GM13977 (cell line): ENCODE measurements around the gene NBR1.
"Not testable (repeated sequence)": the region's sequence is repeated elsewhere in the genome, so short reads cannot be mapped to it uniquely, and the experiment has no call there.

Experiments
- DNase-seq: peaks from one replicate; pipeline ENCODE4 v3.0.0; 2012; ENCODE audit warnings: low spot score
- in situ Hi-C: fragments of 300-500 bp; cut with MboI; formaldehyde crosslinking; loops from one replicate; pipeline ENCODE4 v1.12.0; 2022; ENCODE audit warnings: low sequenced_read_pairs, low pct_unique_long_range_greater_than_20kb, mixed read lengths, inconsistent platforms; ENCODE audit not compliant: unreplicated experiment
- TF ChIP-seq, protein P1 (sequence below): IDR thresholded peaks from 2 replicates; pipeline ENCODE4 v1.5.1; 2012; ENCODE audit warnings: mild to moderate bottlenecking, control low read depth; ENCODE audit not compliant: insufficient read depth; ENCODE audit errors: extremely low read depth, missing control alignments

The NBR1 gene

GRCh38 chr17:43143201-43143600, 27.8 kb upstream of the NBR1 start:
- TF ChIP-seq, protein P1, sequence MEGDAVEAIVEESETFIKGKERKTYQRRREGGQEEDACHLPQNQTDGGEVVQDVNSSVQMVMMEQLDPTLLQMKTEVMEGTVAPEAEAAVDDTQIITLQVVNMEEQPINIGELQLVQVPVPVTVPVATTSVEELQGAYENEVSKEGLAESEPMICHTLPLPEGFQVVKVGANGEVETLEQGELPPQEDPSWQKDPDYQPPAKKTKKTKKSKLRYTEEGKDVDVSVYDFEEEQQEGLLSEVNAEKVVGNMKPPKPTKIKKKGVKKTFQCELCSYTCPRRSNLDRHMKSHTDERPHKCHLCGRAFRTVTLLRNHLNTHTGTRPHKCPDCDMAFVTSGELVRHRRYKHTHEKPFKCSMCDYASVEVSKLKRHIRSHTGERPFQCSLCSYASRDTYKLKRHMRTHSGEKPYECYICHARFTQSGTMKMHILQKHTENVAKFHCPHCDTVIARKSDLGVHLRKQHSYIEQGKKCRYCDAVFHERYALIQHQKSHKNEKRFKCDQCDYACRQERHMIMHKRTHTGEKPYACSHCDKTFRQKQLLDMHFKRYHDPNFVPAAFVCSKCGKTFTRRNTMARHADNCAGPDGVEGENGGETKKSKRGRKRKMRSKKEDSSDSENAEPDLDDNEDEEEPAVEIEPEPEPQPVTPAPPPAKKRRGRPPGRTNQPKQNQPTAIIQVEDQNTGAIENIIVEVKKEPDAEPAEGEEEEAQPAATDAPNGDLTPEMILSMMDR = no peak
- in situ Hi-C loops = no loop called here
- no peak for DNase-seq

- in situ Hi-C loops = no loop called here
- TF ChIP-seq, protein P1 = no peak
- DNase-seq = no peak
Measured at GRCh38 chr17:43146649-43147048, 24.4 kb upstream of the NBR1 start.

DNA sequence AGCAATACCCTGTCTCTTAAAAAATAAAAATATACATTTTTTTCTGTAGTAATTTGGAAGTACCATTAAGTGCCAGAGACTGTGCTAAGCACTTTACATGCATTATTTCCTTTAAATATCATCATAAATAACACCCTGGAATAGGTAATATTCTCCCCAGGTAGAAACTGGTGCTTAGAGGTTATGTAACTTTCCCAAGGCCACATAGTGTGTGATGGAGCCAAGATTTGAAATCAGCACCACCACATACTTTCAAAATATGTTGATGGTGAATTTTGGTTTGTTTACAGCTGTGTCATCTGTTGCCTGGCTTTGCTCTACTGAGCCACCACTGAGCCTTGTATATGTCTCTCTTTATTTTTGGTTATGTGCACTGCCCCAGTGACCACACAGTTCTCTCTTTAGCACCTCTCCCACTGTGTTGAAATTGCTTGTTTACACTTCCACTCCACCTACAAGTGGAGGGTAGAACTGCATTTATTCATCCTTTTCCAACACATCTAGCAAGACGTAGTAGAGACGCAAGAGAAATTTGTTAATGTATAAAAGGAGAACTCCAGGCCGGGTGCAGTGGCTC, 19.0 kb upstream of the NBR1 start:
- TF ChIP-seq, protein P1 = no peak
- in situ Hi-C loops = no loop called here
- DNase-seq = no peak

DNA sequence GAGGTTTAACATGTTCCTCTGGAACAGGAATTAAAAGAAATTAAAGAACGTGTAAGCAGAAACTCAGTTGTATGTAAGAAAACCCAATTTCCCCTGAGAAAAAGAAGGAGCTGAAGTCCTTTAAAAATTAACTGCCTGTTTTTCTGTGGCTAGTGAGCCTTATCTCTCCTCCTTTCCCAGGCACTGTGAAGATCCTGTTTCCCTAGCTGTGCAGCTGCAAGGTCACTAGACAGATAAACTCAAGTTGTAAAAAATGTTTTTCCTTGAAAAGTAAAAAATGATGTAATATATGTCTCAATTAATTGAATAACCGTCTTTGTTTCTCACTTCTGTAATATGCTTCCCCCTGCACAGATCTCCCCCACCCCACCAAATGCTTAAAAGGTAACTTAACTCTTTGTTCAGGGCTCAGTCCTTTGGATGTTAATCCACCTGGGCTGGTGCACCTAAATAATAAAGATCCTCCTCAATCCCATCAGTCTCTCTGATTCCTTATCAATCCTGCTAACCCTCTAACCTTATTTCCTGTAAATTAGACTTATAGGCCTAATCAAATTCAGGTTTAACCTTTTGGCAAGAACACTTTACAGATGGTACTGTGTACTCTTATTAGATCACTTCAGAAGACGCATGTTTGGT, 17.7 kb upstream of the NBR1 start:
- in situ Hi-C loops, DNase-seq: not testable (repeated sequence)

- in situ Hi-C loops = no loop called here
- DNase-seq = no peak
- TF ChIP-seq, protein P1 = no peak
Measured at GRCh38 chr17:43155666-43156065, 15.3 kb upstream of the NBR1 start.

DNA sequence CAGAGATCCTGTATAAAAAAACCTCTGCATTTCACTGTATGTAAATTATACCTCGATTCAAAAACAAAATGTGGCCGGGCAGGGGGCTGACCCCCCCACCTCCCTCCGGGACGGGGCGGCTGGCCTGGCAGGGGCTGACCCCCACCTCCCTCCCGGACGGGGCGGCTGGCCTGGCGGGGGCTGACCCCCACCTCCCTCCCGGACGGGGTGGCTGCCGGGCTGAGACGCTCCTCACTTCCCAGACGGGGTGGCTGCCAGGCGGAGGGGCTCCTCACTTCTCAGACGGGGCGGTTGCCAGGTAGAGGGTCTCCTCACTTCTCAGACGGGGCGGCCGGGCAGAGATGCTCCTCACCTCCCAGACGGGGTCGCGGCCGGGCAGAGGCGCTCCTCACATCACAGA, 11.8 kb upstream of the NBR1 start:
- in situ Hi-C loops, DNase-seq: not testable (repeated sequence)

DNA sequence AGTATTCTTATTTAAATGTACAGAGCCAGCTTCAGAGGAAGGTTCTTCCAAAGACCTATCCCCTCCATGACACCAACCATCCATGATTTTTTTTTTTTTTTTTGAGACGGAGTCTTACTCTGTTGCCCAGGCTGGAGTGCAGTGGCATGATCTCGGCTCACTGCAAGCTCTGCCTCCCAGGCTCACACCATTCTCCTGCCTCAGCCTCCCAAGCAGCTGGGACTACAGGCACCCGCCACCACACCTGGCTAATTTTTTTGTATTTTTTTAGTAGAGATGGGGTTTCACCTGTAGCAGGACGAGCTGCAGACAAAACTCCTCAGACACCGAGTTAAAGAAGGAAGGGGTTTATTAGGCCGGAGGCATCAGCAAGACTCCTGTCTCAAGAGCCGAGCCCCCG, 11.1 kb upstream of the NBR1 start:
- DNase-seq, in situ Hi-C loops: not testable (repeated sequence)

DNA sequence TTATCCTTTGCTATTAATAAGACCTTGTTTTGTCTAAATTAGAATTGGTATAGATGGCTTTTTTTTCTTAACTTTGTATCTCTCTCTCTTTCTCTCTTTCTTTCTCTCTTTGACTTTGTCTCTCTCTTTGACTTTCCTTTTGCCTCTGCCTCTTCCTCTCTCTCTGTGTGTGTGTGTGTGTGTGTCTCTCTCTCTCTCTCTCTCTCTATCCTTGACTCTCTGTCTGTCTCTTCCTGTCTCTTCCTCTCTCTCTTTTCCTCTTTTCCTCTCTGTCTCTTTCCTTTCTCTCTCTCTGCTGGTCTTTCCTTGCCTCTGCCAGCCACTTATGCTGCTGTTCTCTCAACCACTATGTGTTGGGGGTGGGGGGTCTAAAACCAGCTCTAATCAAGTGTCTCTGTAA, 5.0 kb upstream of the NBR1 start:
- DNase-seq, in situ Hi-C loops: not testable (repeated sequence)

GRCh38 chr17:43169561-43170139, 1.4 kb upstream of the NBR1 start:
- peak; percentile 22 for DNase-seq
- in situ Hi-C loops = no loop called here
- TF ChIP-seq, protein P1 = no peak
